A549 (cell line): ENCODE measurements around the gene TSHZ3.

ENCODE experiments used
- BHLHE40 ChIP-seq: IDR thresholded peaks from 2 replicates; pipeline ENCODE4 v1.6.1; 2012; ENCODE audit warnings: low read depth, low read length, inconsistent platforms
- CTCF ChIP-seq: fragments of >200 bp; sonication (Bioruptor Twin); formaldehyde crosslinking; IDR thresholded peaks from 3 replicates; pipeline ENCODE4 v1.5.1; 2016
- KDM5A ChIP-seq: fragments of 200-600 bp; sonication (generic); IDR thresholded peaks from 2 replicates; pipeline ENCODE4 v1.6.1; 2016; ENCODE audit warnings: antibody characterized with exemption, mild to moderate bottlenecking

DNA sequence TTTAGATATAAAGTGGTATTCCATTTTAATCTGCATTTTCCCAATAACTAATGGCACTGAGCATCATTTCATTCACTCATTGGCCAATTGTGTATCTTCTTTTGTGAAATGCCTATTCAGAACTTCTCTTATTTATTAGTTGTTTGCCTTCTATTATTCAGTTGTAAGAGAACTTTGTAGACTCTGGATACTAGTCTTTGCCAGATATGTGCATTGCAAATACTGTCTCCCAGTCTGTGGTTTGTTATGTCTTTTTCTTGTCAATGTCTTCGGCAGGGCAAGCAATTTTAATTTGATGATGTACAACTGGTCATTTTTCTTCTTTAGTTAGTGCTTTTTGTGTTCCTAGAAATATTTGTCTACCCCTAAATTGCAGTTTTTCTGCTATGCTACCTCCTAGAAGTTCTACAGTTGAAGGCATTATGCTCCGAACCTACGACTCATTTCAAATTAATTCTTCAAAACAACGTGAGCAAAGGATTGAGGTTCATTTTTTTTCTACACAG lies 115.9 kb downstream of the TSHZ3 start:
- TF ChIP-seq KDM5A (no peak), BHLHE40 (no peak), CTCF (no peak)
